GM10266 (cell line): ENCODE data around the gene ZCCHC3.

ENCODE experiments used
- DNase-seq: peaks from one replicate; pipeline ENCODE4 v3.0.0; 2012; ENCODE audit errors: extremely low spot score
- TF ChIP-seq, protein P1 (sequence below): IDR thresholded peaks from 2 replicates; pipeline ENCODE4 v1.5.1; 2012; ENCODE audit warnings: mild to moderate bottlenecking, low read depth; ENCODE audit not compliant: control insufficient read depth, insufficient read depth; ENCODE audit errors: missing control alignments

ZCCHC3 gene

GRCh38 chr20:259981-260380 lies 37.4 kb upstream of the ZCCHC3 start:
- TF ChIP-seq, protein P1, sequence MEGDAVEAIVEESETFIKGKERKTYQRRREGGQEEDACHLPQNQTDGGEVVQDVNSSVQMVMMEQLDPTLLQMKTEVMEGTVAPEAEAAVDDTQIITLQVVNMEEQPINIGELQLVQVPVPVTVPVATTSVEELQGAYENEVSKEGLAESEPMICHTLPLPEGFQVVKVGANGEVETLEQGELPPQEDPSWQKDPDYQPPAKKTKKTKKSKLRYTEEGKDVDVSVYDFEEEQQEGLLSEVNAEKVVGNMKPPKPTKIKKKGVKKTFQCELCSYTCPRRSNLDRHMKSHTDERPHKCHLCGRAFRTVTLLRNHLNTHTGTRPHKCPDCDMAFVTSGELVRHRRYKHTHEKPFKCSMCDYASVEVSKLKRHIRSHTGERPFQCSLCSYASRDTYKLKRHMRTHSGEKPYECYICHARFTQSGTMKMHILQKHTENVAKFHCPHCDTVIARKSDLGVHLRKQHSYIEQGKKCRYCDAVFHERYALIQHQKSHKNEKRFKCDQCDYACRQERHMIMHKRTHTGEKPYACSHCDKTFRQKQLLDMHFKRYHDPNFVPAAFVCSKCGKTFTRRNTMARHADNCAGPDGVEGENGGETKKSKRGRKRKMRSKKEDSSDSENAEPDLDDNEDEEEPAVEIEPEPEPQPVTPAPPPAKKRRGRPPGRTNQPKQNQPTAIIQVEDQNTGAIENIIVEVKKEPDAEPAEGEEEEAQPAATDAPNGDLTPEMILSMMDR: no peak
- no peak for DNase-seq

GRCh38 chr20:263701-264100 lies 33.7 kb upstream of the ZCCHC3 start:
- TF ChIP-seq, protein P1: no peak
- DNase-seq: no peak

DNA sequence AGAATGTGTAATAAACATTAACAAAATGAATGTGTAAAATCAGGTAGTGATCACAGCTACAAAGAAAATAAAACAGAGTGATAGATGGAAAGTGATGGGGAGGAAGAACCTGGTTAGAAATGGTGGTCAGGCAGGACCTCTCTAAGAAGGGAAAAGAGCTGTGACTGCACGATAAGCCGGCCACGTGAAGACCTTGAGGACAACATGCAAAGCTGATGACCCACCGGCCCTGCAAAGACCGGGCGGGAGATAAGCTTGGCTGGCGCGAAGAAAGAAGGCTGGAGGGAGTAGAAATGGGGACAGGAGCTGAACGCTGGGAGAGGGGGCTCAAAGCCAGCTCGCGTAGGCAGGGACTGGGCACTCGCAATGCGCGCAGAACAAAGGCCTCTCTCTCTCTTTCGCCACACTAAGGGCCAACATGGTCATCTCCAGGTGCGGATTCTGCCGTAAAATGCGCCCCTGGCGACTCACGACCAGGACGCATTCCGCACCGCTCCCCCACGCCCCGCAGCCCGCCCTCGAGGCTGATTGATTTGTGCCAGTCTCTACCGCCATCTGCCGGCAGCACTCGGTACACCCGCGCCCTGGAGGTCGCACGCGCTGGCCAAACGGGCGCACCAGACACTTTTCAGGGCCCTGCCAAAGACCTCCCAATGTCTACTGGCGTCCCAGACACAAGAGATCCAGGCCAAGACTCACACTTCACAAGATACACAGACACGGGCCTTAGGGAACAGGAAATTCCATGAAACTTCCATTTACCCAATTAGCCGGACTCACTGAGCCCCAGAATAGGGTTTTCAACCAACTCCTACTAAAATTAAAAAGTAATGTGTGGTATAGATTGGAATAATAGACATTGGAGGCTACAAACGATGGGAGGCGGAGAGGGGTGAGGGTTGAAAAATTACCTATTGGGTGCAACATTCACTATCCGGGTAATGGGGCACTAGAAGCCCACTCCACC lies 30.5 kb upstream of the ZCCHC3 start:
- TF ChIP-seq, protein P1: peak; percentile 97
- peak; percentile 88 for DNase-seq

- no peak for DNase-seq
- TF ChIP-seq, protein P1: no peak
Observed at GRCh38 chr20:270517-270916, 26.9 kb upstream of the ZCCHC3 start.

- DNase-seq: no peak
- TF ChIP-seq, protein P1: no peak
Observed at GRCh38 chr20:271069-271468, 26.3 kb upstream of the ZCCHC3 start.

DNA sequence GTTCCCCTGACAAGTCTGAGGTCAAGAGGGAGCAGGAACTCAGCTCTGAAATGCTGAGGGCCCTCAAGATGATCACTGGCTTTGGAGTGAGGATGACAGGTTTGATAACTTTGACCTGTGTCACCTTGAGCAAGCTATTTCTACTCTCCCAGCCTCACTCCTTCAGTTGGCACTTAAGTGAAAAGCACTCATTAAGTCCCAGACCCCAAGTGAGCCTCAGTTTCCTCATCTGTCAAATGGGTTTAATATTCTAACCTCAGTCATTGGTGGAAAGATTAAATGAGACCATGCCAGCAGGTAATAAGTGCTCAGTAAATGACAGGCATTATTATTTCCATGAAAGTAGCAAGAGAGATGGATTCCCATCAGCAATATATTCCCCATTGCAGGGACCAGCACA lies 25.8 kb upstream of the ZCCHC3 start:
- DNase-seq: no peak
- TF ChIP-seq, protein P1: no peak

DNA sequence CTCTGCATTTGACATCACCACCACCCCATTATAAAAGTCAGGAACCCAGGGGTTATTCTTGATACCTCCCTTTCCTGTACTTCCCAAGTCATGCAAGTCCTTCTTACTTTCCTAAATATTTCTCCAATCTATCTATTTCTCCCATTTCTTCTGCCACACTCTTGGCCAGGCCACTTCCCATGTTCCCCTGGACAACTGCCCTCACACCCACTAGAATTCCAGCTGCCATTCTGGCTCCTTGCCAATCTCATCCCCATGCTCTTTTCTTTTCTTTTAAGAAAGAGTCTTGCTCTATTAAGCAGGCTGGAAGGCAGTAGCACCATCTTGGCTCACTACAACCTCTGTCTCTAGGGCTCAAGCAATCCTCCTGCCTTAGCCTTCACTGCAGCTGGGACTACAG lies 24.7 kb upstream of the ZCCHC3 start:
- TF ChIP-seq, protein P1: no peak
- DNase-seq: no peak
